Activated T-cell treated with anti-CD3 and anti-CD28 coated beads for 1 hour (primary cell): Measurements from ENCODE around the gene CAPN13.

Source experiments
- DNase-seq: peaks from one replicate; pipeline ENCODE4 v3.0.0-alpha.2; 2020; ENCODE audit warnings: low read depth

CAPN13 gene

GRCh38 chr2:30683236-30683956 is 123.8 kb downstream of the CAPN13 start:
- DNase-seq, result no peak

GRCh38 chr2:30681022-30681421 is 126.2 kb downstream of the CAPN13 start:
- no peak for DNase-seq

GRCh38 chr2:30680121-30680520 is 127.1 kb downstream of the CAPN13 start:
- no peak for DNase-seq

GRCh38 chr2:30679426-30680088 is 127.7 kb downstream of the CAPN13 start:
- no peak for DNase-seq

- DNase-seq, result no peak
Measured at GRCh38 chr2:30678410-30679137, 128.7 kb downstream of the CAPN13 start.

GRCh38 chr2:30677861-30678385 is 129.3 kb downstream of the CAPN13 start:
- DNase-seq, result no peak

- no peak for DNase-seq
Measured at GRCh38 chr2:30677231-30677630, 130.0 kb downstream of the CAPN13 start.

- no peak for DNase-seq
Measured at GRCh38 chr2:30675758-30676157, 131.5 kb downstream of the CAPN13 start.

- DNase-seq, result no peak
Measured at GRCh38 chr2:30673127-30673526, 134.1 kb downstream of the CAPN13 start.
